SK-N-MC (cell line): ENCODE data around the gene ATP6V1F.

ENCODE experiments used
- EZH2 ChIP-seq: fragments of 200-600 bp; sonication (generic); IDR thresholded peaks from one replicate; pipeline ENCODE4 v1.6.1; 2017; ENCODE audit warnings: antibody characterized with exemption
- POLR2AphosphoS5 ChIP-seq: IDR thresholded peaks from 2 replicates; pipeline ENCODE4 v1.6.1; 2012; ENCODE audit warnings: mild to moderate bottlenecking, low read depth, low read length, borderline replicate concordance

- no peak for TF ChIP-seq EZH2
- no peak for TF ChIP-seq POLR2AphosphoS5
Measured at GRCh38 chr7:128884561-128885369, 22.1 kb downstream of the ATP6V1F start.
